Measurements from ENCODE around the gene ADAT3. TPM values are rescaled to one million over a fixed set of nuclear protein-coding genes. Genes with fewer than 3 reads are reported as not detected.

Gene ADAT3
- total RNA-seq, 1 experiment from 2014 or later: 0.93 TPM

GRCh38 chr19:1936916-1937610, 31.9 kb downstream of the ADAT3 start:
- DNase-seq (ENCODE audit: low spot score): no peak

- DNase-seq (ENCODE audit: low spot score): no peak
Measured at GRCh38 chr19:1938071-1938470, 32.9 kb downstream of the ADAT3 start.

- no peak for DNase-seq (ENCODE audit: low spot score)
Measured at GRCh38 chr19:1941146-1942077, 36.2 kb downstream of the ADAT3 start, which contains the start of gene CSNK1G2. CSNK1G2 (plus strand) TSS chr19:1941172; CDS start chr19:1969773, 28,601 bp downstream.

GRCh38 chr19:1942078-1942933, 37.1 kb downstream of the ADAT3 start:
- peak; percentile 72 for DNase-seq (ENCODE audit: low spot score)

GRCh38 chr19:1942934-1943555, 37.8 kb downstream of the ADAT3 start:
- DNase-seq (ENCODE audit: low spot score): no peak

- no peak for DNase-seq (ENCODE audit: low spot score)
Measured at GRCh38 chr19:1943661-1944087, 38.5 kb downstream of the ADAT3 start.

- DNase-seq (ENCODE audit: low spot score): no peak
Measured at GRCh38 chr19:1944088-1944915, 39.1 kb downstream of the ADAT3 start.

- DNase-seq (ENCODE audit: low spot score): no peak
Measured at GRCh38 chr19:1944916-1945561, 39.8 kb downstream of the ADAT3 start.

- peak; percentile 30 for DNase-seq (ENCODE audit: low spot score)
Measured at GRCh38 chr19:1945899-1946298, 40.7 kb downstream of the ADAT3 start.

- DNase-seq (ENCODE audit: low spot score): no peak
Measured at GRCh38 chr19:1947651-1948209, 42.5 kb downstream of the ADAT3 start.

- DNase-seq (ENCODE audit: low spot score): no peak
Measured at GRCh38 chr19:1949304-1950101, 44.3 kb downstream of the ADAT3 start.

- DNase-seq (ENCODE audit: low spot score): no peak
Measured at GRCh38 chr19:1950640-1951039, 45.4 kb downstream of the ADAT3 start.

- no peak for DNase-seq (ENCODE audit: low spot score)
Measured at GRCh38 chr19:1952635-1953034, 47.4 kb downstream of the ADAT3 start.

- no peak for DNase-seq (ENCODE audit: low spot score)
Measured at GRCh38 chr19:1953037-1953436, 47.8 kb downstream of the ADAT3 start.

- DNase-seq (ENCODE audit: low spot score): no peak
Measured at GRCh38 chr19:1953441-1954094, 48.4 kb downstream of the ADAT3 start.

GRCh38 chr19:1954532-1954933, 49.3 kb downstream of the ADAT3 start:
- DNase-seq (ENCODE audit: low spot score): no peak

GRCh38 chr19:1955171-1956121, 50.2 kb downstream of the ADAT3 start:
- no peak for DNase-seq (ENCODE audit: low spot score)
